Adipose tissue (tissue), 3 donors: ENCODE data around the gene THAP3. TPM values are rescaled to one million over a fixed set of nuclear protein-coding genes. Genes with fewer than 3 reads are reported as not detected.

ENCODE experiments used
- H3K27ac ChIP-seq: one replicate; pipeline ENCODE4 v1.5.1; 2013; ENCODE audit warnings: low read depth, low read length
- whole genome bisulfite sequencing, 3 donors: extraction: QIAGEN DNeasy Blood & Tissue Kit; methylation state at CpG; one replicate each; pipeline ENCODE4 v1.1.7; 2013; 5-methylcytosine and 5-hydroxymethylcytosine counted together
- polyA plus RNA-seq, 3 donors: library from polyadenylated mRNA; stranded (reverse); fragments of 200-250 nt; gene quantifications; one replicate each; pipeline ENCODE4 v1.2.3, GENCODE V29; 2013
- donor health status: healthy with polysubstance abuse.
- donor health status: Bipolar disorder and iron deficiency.
- donor health status: healthy.

THAP3 gene
- polyA plus RNA-seq, 3 donors = 17.8 to 20.8 (median 20.1) TPM

DNA sequence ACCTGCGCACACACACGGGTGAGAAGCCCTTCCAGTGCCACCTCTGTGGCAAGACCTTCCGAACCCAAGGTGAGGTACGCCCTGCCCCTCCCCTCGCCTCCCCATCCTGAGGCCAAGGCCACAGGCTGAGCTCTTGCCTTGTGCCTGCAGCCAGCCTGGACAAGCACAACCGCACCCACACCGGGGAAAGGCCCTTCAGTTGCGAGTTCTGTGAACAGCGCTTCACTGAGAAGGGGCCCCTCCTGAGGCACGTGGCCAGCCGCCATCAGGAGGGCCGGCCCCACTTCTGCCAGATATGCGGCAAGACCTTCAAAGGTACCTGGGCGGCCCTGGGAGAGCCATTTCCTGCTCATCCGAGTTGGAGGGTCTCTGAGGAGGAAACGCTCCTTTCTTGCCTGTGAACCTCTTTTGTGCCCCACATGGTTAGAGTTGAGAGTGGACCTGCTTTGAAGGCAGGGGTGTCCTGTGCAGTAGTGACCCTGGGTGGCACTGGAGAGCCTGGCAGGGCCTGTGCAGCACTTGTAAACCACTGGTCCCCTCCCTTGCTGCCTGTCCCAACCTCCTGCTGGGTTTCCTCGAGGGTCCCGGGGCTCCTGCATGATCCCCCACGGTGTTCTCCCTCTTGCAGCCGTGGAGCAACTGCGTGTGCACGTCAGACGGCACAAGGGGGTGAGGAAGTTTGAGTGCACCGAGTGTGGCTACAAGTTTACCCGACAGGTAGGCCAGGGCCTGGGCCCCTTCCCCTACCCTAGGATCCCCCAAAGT is 36.4 kb upstream of the THAP3 start:
- H3K27ac ChIP-seq = no peak overlapping the region
- WGBS, 3 donors = 67 to 87% (median 85%) methylated on average over 25 of the region's 25 CpGs

DNA sequence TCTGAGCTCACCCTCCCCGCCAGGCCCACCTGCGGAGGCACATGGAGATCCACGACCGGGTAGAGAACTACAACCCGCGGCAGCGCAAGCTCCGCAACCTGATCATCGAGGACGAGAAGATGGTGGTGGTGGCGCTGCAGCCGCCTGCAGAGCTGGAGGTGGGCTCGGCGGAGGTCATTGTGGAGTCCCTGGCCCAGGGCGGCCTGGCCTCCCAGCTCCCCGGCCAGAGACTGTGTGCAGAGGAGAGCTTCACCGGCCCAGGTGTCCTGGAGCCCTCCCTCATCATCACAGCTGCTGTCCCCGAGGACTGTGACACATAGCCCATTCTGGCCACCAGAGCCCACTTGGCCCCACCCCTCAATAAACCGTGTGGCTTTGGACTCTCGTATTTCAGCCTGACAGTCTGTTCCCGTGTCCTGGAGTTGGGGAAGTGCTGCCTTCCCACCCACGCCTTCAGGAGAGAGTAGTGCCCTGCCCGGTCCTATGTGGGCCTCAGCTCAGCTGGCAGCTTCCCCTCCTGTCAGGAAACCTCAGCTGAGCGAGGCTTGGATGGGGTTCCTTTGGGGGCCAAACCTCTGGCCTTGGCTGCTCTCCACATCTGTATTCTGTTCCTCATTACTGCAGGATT is 35.7 kb upstream of the THAP3 start:
- WGBS, 3 donors = 74 to 85% (median 78%) methylated on average over 24 of the region's 24 CpGs
- no peak overlapping the region for H3K27ac ChIP-seq

DNA sequence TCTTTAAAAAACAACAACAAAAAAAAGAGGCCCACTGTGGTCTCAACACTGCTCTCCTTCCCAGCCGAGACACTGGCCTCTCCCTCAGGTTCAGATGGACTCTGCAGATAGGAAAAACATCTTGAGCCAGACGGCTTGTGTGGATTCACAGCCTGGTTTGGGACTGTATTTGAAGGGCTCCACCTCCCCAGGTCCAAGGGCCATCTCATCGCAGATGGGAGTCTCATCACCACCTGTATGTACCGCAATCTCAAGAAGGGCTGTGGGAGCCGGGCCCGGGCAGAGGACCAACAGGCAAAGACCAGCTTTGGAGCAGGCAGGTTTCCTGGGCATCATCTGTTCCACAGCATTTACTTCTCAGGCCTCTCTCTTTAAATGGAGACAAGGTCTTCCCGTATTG is 34.6 kb upstream of the THAP3 start:
- H3K27ac ChIP-seq = no peak overlapping the region
- WGBS, 3 donors = 83 to 92% (median 88%) methylated on average over 7 of the region's 7 CpGs

- H3K27ac ChIP-seq = no peak overlapping the region
- WGBS, 3 donors = 45 to 78% (median 48%) methylated on average over 13 of the region's 13 CpGs
These were observed 33.4 kb upstream of the THAP3 start for GRCh38 chr1:6591222-6591621.

DNA sequence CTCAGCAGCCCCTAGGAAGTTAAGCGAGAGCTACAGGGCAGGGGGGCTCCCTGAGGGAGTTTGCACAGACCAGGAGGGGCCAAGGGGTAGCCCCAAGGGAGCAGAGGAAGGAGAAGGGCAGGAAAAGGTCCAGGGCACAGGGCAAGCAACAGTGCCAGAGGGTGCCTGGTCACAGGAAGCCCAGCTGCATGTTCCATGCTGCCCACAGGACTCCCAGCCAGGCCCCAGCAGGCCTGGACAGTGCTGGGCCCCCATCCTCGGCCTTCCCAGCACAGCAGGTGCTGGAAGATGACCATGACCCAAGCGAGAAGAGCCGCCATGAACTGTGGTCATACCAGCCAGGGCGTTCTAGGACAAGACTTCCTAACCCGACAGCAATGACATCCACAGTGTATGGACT is 33.0 kb upstream of the THAP3 start:
- 74 to 89% (median 80%) methylated on average over 6 of the region's 6 CpGs for WGBS, 3 donors
- H3K27ac ChIP-seq = no peak overlapping the region

- no peak overlapping the region for H3K27ac ChIP-seq
- WGBS, 3 donors = 31 to 53% (median 35%) methylated on average over 5 of the region's 5 CpGs
These were observed 32.2 kb upstream of the THAP3 start for GRCh38 chr1:6592441-6592840.

- no peak overlapping the region for H3K27ac ChIP-seq
- 91 to 94% (median 92%) methylated on average over 38 of the region's 38 CpGs for WGBS, 3 donors
These were observed 31.6 kb upstream of the THAP3 start for GRCh38 chr1:6592865-6593593.

DNA sequence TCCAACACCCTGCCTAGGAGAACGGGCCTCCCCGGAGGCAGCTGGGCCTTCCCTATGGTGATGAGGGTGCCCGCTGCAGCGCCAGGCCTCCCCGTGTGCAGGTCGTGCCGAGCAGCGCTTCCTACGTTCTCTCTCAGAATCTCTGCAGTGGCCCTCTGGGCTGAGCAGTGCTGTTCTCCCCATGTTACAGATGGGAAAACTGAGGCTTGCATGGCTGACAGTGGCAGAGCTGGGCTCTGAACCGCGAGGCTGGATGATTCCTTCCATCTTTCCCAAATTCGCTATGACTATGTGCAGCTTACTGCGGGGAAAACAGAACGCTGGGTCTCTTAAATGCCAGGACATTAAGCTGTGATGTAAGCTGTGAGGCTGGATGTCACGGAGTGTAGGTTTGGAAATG is 30.9 kb upstream of the THAP3 start:
- 93 to 96% (median 94%) methylated on average over 14 to 15 of the region's 15 CpGs for WGBS, 3 donors
- no peak overlapping the region for H3K27ac ChIP-seq

- H3K27ac ChIP-seq = no peak overlapping the region
- WGBS, 3 donors = 81 to 91% (median 90%) methylated on average over 11 of the region's 11 CpGs
These were observed 29.5 kb upstream of the THAP3 start for GRCh38 chr1:6594977-6595740.

DNA sequence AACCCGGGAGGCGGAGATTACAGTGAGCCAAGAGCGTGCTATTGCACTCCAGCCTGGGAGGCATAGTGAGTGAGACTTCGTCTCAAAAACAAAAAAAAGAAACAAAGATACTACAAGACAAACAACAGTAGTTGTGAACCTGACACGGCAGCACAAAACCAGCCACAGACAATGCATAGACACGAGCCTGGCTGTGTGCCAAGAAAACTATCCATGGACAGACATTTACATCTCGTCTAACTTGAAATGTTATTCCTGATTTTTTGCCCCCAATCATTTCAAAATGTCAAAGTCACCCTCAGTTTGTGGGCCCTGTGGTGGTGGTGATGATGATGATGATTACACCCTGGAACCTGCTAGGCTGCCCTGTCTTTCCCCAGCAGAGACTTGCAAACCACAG is 28.3 kb upstream of the THAP3 start:
- WGBS, 3 donors = 56 to 74% (median 65%) methylated on average over 7 of the region's 7 CpGs
- no peak overlapping the region for H3K27ac ChIP-seq

- 73 to 85% (median 79%) methylated on average over 15 of the region's 15 CpGs for WGBS, 3 donors
These were observed 27.5 kb upstream of the THAP3 start for GRCh38 chr1:6596886-6597776.

DNA sequence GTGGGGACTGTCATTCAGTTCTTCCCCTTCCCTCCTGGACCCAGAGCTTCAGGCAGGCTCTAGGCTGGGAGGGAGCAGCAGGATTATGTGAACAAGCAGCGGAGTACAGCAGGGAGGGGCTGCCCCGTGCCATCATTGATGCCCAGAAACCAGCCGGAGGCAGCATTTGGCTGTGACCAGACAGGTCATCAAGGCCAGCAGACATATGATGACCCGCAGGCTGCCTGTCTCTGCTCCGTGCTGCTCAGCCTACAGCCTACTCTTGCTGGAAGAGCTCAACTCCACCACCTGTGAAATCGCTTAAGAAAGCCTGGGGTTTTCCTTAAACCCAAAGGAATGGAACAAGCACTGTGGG is 26.9 kb upstream of the THAP3 start:
- WGBS, 3 donors = 78 to 95% (median 91%) methylated on average over 6 of the region's 6 CpGs
- no peak overlapping the region for H3K27ac ChIP-seq

More at GRCh38 chr1:6596886-6597776, 27.5 kb upstream of the THAP3 start:
- no peak overlapping the region for H3K27ac ChIP-seq

GRCh38 chr1:6599141-6599975 is 25.3 kb upstream of the THAP3 start:
- WGBS, 3 donors = 62 to 72% (median 70%) methylated on average over 31 of the region's 31 CpGs

DNA sequence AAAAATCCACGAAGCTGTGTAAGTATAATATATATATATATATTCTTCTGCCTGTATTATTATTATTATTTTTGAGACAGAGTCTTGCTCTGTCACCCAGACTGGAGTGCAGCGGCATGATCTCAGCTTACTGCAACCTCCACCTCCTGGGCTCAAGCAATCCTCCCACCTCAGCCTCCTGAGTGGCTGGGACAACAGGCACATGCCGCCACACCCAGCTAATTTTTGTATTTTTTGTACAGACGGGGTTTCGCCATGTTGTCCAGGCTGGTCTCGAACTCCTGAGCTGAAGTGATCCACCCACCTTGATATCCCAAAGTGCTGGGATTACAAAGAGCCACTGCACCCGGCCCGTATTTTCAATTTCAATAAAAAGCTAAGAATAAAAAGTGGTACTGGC is 24.7 kb upstream of the THAP3 start:
- 40 to 56% (median 50%) methylated on average over 8 of the region's 8 CpGs for WGBS, 3 donors

More at GRCh38 chr1:6599141-6599975, 25.3 kb upstream of the THAP3 start:
- H3K27ac ChIP-seq = no peak overlapping the region

GRCh38 chr1:6600410-6601048 is 24.1 kb upstream of the THAP3 start:
- H3K27ac ChIP-seq = peak overlapping the region; percentile 5
- 12 to 15% (median 12%) methylated on average over 10 of the region's 10 CpGs for WGBS, 3 donors

More for the DNA sequence above, 24.7 kb upstream of the THAP3 start:
- H3K27ac ChIP-seq = peak overlapping the region; percentile 5

GRCh38 chr1:6601049-6601922 is 23.4 kb upstream of the THAP3 start:
- peak overlapping the region; percentile 81 for H3K27ac ChIP-seq
- WGBS, 3 donors = 0 to 1% (median 1%) methylated on average over 38 to 40 of the region's 40 CpGs
